Sigmoid colon (tissue), 4 donors: ENCODE data around the gene IQSEC2.

Experiments used
- EP300 ChIP-seq, 4 donors: sonication (generic); formaldehyde crosslinking; IDR thresholded peaks; one replicate each; pipeline ENCODE4 v1.6.1; 2017; ENCODE audit warnings: antibody characterized with exemption in 4 of 4
- POLR2A ChIP-seq, 2 donors: fragments of 450-650 bp; IDR thresholded peaks; one replicate each; pipeline ENCODE4 v1.6.1; 2016; ENCODE audit warnings: antibody characterized with exemption in 2 of 2, mild to moderate bottlenecking in 2 of 2, moderate library complexity in 2 of 2
- POLR2AphosphoS5 ChIP-seq, 4 donors: sonication (generic); formaldehyde crosslinking; IDR thresholded peaks; one replicate each; pipeline ENCODE4 v1.6.1; 2017; ENCODE audit warnings: antibody characterized with exemption in 4 of 4
- TF ChIP-seq, protein P1 (sequence below), 4 experiments: fragments of 450-650 bp in 3 of 4; fragments of 200-600 bp in 1 of 4; IDR thresholded peaks; one replicate each; pipeline ENCODE4 v1.5.1; 2016 to 2019; ENCODE audit warnings: antibody characterized with exemption in 4 of 4, mild to moderate bottlenecking in 3 of 4, moderate library complexity in 2 of 4

DNA sequence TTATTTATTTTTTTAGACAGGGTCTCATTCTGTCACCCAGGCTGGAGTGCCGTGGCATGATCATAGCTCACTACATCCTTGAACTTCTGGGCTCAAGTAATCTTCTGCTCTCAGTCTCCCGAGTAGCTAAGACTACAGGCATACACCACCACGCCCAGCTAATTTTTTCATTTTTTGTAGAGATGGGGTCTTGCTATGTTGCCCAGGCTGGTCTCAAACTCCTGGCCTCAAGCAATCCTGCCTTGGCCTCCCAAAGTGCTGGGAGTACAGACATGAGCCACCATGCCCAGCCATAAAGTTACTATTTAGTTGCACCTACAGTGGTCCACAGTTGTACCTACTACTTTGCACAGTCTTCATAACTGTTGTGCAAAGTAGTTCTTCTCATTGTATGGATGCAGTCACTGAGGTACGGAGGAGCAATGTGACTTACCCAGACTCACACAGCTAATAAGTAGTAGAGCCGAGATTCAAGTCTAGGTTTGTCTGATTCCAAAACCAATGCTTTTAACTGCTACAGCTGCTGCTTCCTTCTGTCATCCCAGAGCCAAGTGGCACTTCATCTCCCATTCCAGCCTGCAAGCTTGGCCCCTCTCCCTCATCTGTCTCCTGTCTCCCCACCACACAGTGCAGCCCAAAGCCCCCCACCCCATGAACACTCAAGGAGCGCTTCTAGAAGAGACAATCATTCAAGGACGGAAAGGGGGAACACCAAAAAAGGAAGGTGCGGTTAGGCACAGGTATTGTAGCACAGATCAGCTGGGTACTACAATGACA lies 24.0 kb upstream of the IQSEC2 start:
- TF ChIP-seq, protein P1, sequence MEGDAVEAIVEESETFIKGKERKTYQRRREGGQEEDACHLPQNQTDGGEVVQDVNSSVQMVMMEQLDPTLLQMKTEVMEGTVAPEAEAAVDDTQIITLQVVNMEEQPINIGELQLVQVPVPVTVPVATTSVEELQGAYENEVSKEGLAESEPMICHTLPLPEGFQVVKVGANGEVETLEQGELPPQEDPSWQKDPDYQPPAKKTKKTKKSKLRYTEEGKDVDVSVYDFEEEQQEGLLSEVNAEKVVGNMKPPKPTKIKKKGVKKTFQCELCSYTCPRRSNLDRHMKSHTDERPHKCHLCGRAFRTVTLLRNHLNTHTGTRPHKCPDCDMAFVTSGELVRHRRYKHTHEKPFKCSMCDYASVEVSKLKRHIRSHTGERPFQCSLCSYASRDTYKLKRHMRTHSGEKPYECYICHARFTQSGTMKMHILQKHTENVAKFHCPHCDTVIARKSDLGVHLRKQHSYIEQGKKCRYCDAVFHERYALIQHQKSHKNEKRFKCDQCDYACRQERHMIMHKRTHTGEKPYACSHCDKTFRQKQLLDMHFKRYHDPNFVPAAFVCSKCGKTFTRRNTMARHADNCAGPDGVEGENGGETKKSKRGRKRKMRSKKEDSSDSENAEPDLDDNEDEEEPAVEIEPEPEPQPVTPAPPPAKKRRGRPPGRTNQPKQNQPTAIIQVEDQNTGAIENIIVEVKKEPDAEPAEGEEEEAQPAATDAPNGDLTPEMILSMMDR (IDR thresholded peaks at IDR 0.05), result no peak
- TF ChIP-seq POLR2AphosphoS5 (IDR thresholded peaks at IDR 0.05) (no peak), EP300 (IDR thresholded peaks at IDR 0.05) (no peak), POLR2A (IDR thresholded peaks at IDR 0.05) (no peak)
